Measurements from ENCODE around the gene MYMK.

MYMK gene

DNA sequence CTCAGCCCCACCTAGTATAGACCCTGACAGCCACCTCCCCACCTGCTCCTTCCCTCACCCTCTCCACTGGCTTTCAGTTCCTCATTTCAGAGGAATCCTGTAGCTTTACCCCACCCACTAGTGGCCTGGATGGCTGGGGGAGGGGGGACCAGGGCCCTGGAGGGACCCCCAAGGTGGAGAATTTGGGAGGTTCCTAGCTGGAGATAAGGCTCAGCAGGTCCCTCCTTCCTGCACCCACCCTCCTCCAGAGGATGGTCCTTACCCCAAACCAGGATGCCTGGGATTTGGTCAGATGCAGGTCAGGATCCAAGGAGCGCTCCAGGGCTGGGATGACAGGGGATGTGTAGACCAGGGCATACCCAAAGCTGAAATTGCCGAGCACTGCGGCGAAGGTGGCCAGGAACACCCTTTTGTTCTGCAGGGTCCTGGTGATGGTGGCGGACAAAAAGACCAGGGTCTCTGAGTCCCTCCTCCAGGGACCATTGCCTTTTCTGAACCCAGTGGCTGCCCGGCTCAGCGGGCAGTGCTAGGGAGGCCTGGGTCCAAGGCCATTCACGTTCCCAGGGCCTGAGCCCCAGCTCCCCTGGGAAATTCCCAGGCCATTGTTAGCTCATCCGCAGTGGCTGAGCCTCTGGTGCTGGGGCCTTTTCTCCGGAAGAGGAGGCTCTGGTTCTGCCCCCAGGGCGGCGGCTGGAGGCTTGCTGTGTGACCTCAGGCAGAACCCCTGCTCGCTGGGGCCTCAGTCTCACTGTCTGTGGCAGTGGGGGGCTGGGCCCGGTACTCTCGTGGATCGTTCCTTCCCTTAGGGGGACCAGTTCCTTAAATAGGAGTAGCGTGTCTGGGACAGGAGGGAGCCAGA, 46.5 kb downstream of the MYMK start:
- peak; percentile 84 for DNase-seq

- DNase-seq: no peak
Measured at GRCh38 chr9:133477461-133477860, 47.3 kb downstream of the MYMK start.

GRCh38 chr9:133476941-133477340, 47.8 kb downstream of the MYMK start:
- no peak for DNase-seq

GRCh38 chr9:133476036-133476931, 48.5 kb downstream of the MYMK start:
- DNase-seq: no peak

- DNase-seq: no peak
Measured at GRCh38 chr9:133475292-133476012, 49.3 kb downstream of the MYMK start.

GRCh38 chr9:133474853-133475252, 49.9 kb downstream of the MYMK start:
- no peak for DNase-seq

- DNase-seq: no peak
Measured at GRCh38 chr9:133474215-133474614, 50.5 kb downstream of the MYMK start.

DNA sequence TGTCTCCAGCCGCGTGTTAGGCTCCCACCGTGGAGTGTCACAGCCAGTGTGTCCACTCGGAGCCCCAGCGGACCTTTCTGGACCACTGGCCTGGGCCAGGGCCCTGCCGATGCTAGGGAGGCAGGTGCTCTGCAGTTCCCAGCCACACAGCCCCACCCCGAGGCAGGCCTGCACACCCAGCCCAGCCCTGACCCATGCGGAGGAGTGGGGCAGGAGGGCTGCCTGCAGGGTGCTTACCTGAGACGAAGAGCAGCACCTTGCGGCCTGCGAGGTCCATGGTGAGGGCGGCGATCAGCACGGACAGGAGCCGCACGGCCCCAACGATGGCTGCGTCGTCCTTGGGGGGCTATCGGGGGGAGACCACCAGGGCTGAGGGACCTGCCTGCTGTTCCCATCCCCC, 51.0 kb downstream of the MYMK start:
- no peak for DNase-seq

DNA sequence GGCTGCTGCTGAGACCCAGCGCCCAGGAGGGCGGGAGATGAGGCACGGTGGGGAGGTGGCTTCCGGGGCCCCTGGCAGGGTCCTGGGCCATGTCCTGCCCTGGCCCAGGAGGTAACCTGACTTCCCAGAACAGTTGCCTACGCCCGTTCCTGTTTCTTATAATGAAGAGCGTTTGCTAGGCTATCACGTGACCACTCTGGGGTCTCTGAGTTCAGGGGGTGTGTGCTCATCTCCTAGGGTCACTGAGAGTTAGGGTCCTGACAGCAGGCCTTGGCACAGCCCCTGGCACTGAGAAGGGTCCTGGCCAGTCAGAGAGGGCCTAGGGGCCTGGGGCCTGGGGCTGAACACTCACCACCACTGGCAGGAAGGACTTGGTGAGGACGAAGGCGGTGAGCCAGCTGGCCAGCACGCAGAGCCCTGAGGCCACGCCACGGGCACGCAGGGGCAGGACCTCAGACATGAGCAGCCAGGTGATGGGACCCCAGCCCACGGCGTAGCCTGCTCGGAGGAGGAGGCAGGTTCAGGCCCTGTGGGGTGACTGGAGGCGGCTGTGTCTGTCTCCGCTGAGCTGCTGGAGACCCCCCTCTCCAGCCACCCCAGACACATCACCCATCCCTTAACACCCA, 51.9 kb downstream of the MYMK start:
- DNase-seq: no peak

DNA sequence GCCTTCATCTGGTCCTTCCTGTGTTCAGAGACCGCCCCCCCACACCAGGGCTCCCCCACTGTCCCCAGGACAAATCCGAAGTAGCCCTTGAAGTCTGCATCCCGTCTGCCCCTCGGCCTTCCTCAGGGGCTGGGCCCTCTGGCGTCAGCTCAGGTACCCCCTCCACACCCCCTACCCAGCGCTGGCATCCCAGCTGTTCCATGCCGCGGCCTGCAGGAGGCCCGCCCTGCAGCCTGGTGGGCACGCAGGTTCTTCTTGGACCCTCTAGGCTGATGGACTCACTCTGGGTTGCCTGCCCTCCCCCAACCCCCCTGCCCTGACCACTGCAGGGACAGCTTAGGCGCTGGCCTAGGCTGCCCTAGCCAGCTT, 52.5 kb downstream of the MYMK start:
- DNase-seq: no peak

DNA sequence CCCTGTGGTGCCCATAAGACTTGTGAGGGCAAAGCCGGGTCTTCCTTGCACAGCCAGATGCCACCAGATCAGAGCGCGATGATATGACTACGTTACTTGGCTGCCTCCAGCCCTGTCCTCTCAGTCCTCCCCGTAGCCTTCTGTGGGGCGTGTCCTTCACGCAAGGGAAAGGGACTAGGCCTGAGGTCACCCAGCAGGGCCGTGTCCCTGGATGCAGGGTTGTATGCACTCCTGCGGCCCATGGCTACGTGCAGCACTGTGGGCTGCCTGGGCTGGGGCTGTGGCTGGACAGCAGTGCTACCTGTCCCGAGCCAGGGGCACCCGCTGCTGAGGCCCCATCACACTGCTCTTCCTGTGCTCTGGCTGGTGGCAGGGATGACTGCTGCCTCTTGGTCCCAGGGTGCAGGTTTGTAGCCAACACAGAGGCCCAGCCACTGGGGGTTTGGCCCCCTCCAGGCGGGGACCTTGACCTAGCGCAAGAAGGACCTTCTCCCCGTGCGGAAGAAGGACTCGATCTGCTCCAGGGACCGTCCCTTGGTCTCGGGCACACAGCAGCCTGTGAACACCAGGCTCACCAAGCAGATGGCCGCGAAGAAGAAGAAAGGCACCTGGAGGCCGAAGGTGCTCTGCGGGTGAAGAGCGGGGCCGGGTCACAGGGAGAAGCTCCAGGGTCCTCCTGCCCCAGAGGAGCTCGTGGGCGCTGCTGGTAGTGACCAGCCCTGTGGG, 53.0 kb downstream of the MYMK start:
- no peak for DNase-seq

GRCh38 chr9:133470988-133471387, 53.8 kb downstream of the MYMK start:
- DNase-seq: no peak

DNA sequence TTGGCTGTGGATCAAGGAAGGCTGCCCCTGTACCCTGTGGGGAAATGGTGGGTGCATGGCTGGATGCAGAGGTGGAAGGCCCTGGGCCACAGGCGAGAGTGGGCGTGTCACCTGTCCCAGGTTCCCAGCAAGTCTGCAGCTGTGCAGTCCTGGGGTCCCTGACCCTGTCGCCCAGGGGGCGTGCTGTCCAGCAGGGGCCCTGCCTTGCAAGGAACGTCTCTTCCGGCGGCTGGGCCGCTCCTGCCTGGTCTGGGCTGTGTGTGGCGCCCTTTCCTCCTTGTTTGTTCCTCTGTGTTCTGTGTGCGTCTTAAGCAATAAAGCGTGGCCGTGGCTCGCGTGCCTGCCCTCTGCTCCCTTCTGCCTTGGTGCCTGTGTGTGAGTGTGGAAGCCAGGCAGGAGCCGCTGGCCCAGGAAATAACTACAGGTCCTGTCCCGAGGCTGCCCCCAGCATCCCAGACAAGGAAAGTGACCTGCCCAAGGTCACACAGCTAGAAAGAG, 54.3 kb downstream of the MYMK start:
- no peak for DNase-seq

DNA sequence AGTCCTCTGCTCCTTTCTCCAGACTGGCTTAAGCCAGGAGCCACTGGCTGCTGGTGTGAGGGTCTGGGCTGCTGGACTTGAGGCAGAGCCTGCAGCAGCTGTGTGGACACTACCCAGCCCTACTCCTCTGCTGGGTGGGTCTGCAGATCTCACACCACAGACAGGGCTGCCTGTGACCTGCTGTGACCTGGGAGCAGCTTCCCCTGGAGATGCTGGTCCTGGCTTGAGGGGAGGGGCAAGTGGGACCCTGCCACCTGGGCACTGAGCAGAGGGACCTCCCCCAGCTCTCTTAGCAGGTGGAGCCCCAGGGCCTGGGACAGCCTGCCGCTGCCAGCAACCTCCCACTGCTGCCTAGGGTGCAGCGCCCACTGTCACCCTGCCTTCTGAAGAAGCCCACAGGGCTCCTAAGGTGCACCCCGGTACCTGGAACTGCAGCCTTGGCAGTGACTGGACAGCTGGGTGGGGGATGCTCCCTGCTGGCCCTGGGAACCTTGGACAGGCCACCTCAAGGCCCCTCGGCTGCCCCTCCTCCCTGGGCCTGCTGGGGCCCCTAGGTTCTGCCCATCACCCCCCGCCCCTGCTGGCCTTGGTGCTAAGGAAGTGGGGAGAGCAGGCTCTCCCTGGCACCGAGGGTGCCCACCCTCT, 55.9 kb downstream of the MYMK start:
- DNase-seq: no peak

GRCh38 chr9:133468374-133468773, 56.4 kb downstream of the MYMK start:
- DNase-seq: no peak

DNA sequence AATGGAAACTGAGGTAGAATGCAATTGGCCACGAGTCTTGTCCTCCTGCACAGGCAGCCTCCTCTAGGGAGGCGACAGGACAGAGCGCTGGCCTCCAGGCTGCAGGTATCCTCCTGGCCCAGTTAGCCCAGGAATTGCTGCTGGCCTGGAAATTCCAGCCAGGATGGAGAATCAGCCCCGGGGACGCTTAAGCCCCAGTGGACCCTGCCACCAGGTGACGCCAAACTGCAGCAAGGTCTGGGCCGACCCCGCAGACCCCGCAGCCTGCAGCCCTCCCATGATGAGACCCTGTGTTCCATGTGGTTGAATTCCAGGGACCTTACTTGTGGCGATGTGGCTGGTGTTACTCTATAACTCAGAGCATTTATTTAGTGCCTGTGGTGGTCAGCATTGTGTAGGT, 57.7 kb downstream of the MYMK start:
- DNase-seq: no peak

- DNase-seq: no peak
Measured at GRCh38 chr9:133465984-133466383, 58.8 kb downstream of the MYMK start.

- no peak for DNase-seq
Measured at GRCh38 chr9:133464638-133465037, 60.1 kb downstream of the MYMK start.
